Measurements from ENCODE around the gene SS18L1.

DNA sequence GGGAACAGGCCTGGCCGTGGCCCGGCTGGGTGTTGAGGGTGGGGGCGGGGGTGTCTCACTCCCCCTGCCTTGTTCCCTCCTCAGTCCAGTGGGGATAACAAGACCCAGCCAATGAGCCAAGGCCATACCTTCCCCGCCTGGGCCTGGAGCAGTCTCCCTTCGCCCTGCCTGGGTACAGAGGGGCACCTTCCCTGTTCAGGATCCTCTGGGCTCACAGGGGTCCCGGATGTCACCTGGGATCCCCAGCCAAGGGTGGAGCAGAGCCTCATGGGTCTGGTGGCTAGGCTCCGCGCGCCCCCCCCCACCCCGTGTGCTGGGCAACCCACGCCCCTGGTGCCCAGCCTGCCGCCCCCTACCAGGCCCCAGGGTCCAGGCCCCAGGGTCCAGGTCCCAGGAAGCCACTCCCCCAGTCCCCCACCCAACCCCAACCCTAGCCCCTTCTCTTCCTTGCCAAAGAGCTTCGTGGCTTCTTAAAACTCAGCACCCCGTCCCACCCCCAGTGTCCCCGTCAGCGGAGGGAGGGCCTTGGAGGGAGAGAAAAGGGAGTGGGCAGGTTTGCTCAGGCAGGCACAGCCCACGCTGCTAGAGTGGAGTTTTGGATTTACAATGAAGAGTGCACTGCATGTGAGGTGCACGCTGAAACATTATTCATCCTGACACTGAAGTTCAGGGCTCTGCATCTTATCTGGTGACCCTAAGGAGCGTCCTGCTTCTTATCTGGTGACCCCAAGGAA lies 64.7 kb downstream of the SS18L1 start:
- no peak for TF ChIP-seq EZH2 (IDR thresholded peaks at IDR 0.05; ENCODE audit: borderline replicate concordance, low read length)
- TF ChIP-seq, protein P1, sequence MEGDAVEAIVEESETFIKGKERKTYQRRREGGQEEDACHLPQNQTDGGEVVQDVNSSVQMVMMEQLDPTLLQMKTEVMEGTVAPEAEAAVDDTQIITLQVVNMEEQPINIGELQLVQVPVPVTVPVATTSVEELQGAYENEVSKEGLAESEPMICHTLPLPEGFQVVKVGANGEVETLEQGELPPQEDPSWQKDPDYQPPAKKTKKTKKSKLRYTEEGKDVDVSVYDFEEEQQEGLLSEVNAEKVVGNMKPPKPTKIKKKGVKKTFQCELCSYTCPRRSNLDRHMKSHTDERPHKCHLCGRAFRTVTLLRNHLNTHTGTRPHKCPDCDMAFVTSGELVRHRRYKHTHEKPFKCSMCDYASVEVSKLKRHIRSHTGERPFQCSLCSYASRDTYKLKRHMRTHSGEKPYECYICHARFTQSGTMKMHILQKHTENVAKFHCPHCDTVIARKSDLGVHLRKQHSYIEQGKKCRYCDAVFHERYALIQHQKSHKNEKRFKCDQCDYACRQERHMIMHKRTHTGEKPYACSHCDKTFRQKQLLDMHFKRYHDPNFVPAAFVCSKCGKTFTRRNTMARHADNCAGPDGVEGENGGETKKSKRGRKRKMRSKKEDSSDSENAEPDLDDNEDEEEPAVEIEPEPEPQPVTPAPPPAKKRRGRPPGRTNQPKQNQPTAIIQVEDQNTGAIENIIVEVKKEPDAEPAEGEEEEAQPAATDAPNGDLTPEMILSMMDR (conservative IDR thresholded peaks at IDR 0.05 in 1 of 2, IDR thresholded peaks at IDR 0.05 in 1 of 2; ENCODE audit: extremely low read depth in 1 of 2, insufficient read depth in 1 of 2, low read depth in 1 of 2, low read length in 2 of 2) = no peak

Measured in mammary epithelial cell (primary cell).